ENCODE results near the gene PRSS33.

PRSS33 gene

GRCh38 chr16:2753733-2754020 is 33.7 kb downstream of the PRSS33 start:
- CTCF ChIA-PET = interaction anchor here (0.9 to 3.2 kb wide), 3 partner anchors 115 to 210 kb away, joined by 3 to 10 read pairs (median 6); no protein-coding TSS in a partner anchor
- POLR2A ChIA-PET = interaction anchor here (0.6 to 2.1 kb wide), 5 partner anchors 18 to 114 kb away, joined by 3 to 12 read pairs (median 6); partner anchors contain the start of gene ELOB

GRCh38 chr16:2752850-2753732 is 34.3 kb downstream of the PRSS33 start:
- DNase-seq (ENCODE audit: low read depth, low spot score) = no peak
- peak overlapping the region; percentile 81 for H3K4me3 ChIP-seq (ENCODE audit: low read depth, low read length)
- CTCF ChIA-PET = interaction anchor here (0.9 to 3.2 kb wide), 4 partner anchors 23 to 210 kb away, joined by 3 to 10 read pairs (median 4); no protein-coding TSS in a partner anchor
- POLR2A ChIA-PET = interaction anchor here (0.6 to 2.1 kb wide), 6 partner anchors 10 to 115 kb away, joined by 4 to 12 read pairs (median 5); partner anchors contain the start of gene ELOB
- no peak for TF ChIP-seq CTCF (IDR thresholded peaks at IDR 0.05; ENCODE audit: insufficient read depth, low read length, missing control alignments)

More at GRCh38 chr16:2753733-2754020, 33.7 kb downstream of the PRSS33 start:
- DNase-seq (ENCODE audit: low read depth, low spot score) = no peak
- TF ChIP-seq CTCF (IDR thresholded peaks at IDR 0.05; ENCODE audit: insufficient read depth, low read length, missing control alignments) = no peak
- H3K4me3 ChIP-seq (ENCODE audit: low read depth, low read length) = peak overlapping the region; percentile 81

GRCh38 chr16:2752035-2752849 is 35.1 kb downstream of the PRSS33 start, which contains the start of gene SRRM2:
SRRM2 (plus strand) TSS chr16:2752638; CDS start chr16:2756365, 3,727 bp downstream.
- ChIA-PET CTCF (interaction anchor here (1.0 to 3.2 kb wide), 3 partner anchors 24 to 120 kb away, joined by 3 to 10 read pairs (median 6); no protein-coding TSS in a partner anchor), POLR2A (interaction anchor here (0.7 to 2.1 kb wide), 6 partner anchors 11 to 116 kb away, joined by 3 to 12 read pairs (median 5); partner anchors contain the start of genes ELOB and KCTD5)
- no peak for TF ChIP-seq CTCF (IDR thresholded peaks at IDR 0.05; ENCODE audit: insufficient read depth, low read length, missing control alignments)
- peak; percentile 72 for DNase-seq (ENCODE audit: low read depth, low spot score)
- H3K4me3 ChIP-seq (ENCODE audit: low read depth, low read length) = peak within 1 kb of the TSS; percentile 81

GRCh38 chr16:2751577-2752034 is 35.8 kb downstream of the PRSS33 start:
- CTCF ChIA-PET = interaction anchor here (2.1 to 3.2 kb wide), 2 partner anchors 117 to 121 kb away, joined by 6 to 10 read pairs; no protein-coding TSS in a partner anchor

GRCh38 chr16:2749936-2750335 is 37.4 kb downstream of the PRSS33 start:
- ChIA-PET POLR2A (no interaction called here), CTCF (interaction anchor here (1.4 kb wide), 1 partner anchor 11 kb away, joined by 3 read pairs; no protein-coding TSS in a partner anchor)
- TF ChIP-seq CTCF (IDR thresholded peaks at IDR 0.05; ENCODE audit: insufficient read depth, low read length, missing control alignments) = no peak

More at GRCh38 chr16:2751577-2752034, 35.8 kb downstream of the PRSS33 start:
- POLR2A ChIA-PET = interaction anchor here (0.7 kb wide), 1 partner anchor 69 kb away, joined by 3 read pairs; the partner anchor contains the start of gene KCTD5
- DNase-seq (ENCODE audit: low read depth, low spot score) = no peak
- peak overlapping the region; percentile 81 for H3K4me3 ChIP-seq (ENCODE audit: low read depth, low read length)
- no peak for TF ChIP-seq CTCF (IDR thresholded peaks at IDR 0.05; ENCODE audit: insufficient read depth, low read length, missing control alignments)

More at GRCh38 chr16:2749936-2750335, 37.4 kb downstream of the PRSS33 start:
- no peak overlapping the region for H3K4me3 ChIP-seq (ENCODE audit: low read depth, low read length)
- no peak for DNase-seq (ENCODE audit: low read depth, low spot score)

Measured in AG04449 (cell line).